CD4-positive, alpha-beta T cell treated with Interleukin-2 at 100 ng/mL for 4 hours (primary cell): ENCODE results near the gene GLP2R.

Experiments used
- DNase-seq: peaks from one replicate; pipeline ENCODE4 v3.0.0-alpha.2; 2020; ENCODE audit warnings: low spot score

GLP2R gene

DNA sequence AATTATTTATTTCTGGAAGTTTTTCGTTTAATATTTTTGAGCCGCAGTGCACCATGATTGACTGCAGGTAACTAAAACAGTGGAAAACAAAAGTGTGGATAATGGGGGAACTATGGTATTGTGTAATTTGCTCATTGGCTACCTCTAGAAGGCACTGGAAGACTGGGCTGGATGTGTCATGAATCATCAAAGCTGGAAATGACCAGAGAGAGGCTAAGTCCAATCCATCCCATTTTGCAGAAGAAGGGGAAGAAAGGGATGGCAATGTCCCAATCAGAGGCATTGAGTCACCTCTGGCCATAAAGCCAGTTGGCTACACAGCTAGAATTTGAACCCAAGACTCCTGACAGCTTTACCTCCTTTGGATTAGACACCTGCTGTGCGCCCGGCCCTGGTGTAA, 29.3 kb downstream of the GLP2R start:
- no peak for DNase-seq

DNA sequence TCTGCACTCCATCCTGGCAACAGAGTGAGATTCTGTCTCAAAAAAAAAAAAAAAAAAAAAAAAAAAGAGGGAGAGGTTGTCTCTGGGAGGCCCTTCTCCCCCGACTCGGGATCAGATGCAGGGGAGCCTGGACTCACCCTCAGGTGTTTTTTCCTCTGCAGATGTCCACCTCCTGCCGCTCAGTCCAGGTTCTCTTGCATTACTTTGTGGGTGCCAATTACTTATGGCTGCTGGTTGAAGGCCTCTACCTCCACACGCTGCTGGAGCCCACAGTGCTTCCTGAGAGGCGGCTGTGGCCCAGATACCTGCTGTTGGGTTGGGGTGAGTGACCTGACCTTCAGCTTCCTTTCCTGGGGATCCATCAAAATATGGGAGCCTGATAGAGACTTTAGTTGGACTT, 34.1 kb downstream of the GLP2R start:
- no peak for DNase-seq

- no peak for DNase-seq
Observed at GRCh38 chr17:9860851-9861250, 35.1 kb downstream of the GLP2R start.

DNA sequence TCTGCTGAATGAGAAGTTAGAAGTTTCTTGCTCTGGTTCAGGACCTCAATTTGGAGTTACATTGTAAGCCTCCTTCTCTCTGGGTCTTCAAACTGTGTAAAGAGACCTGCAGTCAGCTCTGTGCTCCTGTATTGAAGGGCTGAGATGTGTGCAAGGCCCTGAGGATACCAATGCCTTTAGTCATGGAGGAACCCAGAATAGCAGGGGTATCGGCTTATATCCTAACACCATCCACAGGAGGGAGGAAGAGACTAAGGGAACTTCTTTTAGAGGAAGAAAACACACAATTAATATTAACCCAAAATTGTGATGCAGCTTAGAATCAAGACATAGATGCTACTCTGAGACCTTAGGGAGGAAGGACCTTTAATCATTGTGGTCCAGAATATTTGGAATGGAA, 36.5 kb downstream of the GLP2R start:
- DNase-seq, result no peak

DNA sequence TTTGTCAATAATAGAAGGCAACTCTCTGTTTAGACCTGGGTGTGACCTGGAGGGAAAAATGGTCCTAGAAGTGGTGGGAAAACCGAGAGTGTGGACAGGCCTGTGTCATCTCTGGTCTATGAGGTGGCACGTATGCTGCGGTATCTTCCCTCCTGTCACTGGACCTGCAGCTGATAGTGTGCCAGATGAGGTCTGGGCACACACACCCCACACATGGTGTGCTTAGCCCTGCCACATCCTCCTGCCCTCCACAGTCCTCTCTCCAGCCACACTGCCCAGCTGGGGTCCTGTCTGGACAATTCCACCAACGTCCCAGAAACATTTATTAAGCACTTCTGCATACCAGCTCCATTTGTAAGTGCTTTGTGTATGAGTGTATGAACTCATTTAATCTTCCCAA, 37.2 kb downstream of the GLP2R start:
- DNase-seq, result no peak

GRCh38 chr17:9865586-9865985, 39.9 kb downstream of the GLP2R start:
- no peak for DNase-seq

DNA sequence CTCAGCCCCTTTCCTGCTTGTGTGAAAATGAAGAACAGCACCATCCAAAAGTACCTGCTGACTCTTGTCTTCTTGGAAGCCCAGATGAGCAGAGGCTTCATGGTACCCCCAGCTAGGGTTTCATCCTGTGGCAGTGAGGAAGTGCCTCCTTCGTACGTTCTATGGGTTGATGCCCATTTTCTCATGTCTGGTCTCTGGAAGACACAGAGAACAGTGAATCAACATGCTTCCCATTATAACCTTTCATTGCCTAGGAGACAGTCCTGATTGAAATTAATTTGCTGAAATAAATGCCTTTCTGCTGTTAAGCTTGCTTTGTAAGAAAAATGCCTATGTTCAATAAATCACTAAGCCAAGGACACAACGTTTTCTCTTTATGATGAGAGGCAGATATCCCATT, 42.8 kb downstream of the GLP2R start:
- DNase-seq, result no peak

DNA sequence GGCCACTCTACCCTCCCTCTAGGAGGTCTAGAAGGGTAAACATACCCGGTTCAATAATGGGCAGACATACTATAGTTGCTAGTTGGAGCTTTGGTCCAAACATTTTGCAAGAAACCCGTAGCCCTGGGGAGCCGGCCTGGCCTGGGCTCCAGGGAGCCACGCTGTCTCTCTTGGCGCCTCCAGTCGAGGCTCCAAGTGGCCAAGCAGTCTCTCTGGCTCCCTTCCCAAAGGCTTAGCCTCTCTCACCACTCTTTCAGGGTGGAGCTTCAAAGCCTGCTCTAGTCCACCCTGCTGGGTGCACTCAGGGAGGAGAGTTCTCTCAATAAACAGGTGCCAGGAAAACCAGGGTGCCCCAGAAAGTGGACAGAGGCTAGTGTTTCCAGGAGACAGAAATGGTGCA, 47.1 kb downstream of the GLP2R start:
- DNase-seq, result no peak

GRCh38 chr17:9874722-9875121, 49.0 kb downstream of the GLP2R start:
- no peak for DNase-seq

DNA sequence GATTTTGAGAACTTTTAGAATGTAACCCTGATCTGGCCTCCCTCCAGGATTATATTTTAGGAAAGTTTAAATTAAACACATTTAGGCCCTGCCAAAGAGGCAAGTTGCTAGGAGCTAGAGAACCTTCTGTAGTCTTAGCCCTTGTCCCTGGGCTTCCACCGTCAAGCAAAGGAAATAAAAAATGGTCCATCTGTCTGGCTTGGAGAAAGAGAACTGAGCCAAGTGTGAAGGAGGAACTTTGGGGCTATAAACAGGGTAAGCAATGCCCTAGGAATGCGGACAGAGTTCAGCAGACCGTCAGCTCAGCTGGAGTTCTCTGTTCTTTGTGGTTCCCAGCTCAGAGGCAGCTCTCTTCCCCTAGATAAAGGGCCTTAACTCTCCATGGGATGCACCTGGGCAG, 49.7 kb downstream of the GLP2R start:
- DNase-seq, result no peak

DNA sequence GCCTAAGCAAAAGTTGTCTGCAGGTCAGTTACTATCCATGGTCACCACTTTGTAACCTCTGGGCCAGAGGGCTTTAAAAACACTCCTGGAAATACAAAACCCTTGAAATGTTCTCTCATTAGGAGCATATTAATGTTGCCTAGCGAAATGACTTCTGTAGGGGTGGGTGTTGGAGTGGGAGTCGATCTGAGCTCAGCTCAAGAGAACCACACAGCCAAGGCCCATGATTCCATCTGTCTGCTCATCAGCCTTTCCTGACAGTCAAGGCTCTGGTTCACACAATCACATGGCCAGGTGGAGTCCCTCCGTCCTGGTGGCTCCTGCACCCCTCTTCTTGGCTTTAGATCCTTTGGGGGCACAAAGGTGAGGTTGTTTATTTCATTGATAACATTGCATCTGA, 52.6 kb downstream of the GLP2R start:
- no peak for DNase-seq

GRCh38 chr17:9878786-9879525, 53.2 kb downstream of the GLP2R start:
- no peak for DNase-seq

DNA sequence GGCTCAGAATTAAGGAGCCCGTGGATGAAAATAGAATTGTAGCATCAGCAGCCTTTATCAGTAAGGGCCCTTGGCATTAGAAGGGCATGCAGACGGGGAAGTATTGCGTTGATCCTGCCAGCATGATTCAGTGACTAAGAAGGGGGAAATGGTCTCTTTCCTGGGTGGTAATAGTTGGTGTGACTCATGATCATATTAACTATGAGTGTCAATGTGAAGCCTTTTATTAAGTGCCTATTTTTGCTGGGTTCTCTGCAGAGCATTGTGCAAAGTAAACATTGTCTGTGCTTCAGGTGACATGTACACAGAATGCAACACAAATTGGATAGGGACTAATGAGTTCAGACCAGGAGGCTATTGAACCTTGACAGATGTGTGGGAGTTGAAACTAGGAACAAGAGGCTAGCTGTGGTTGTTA, 54.9 kb downstream of the GLP2R start:
- DNase-seq, result no peak

DNA sequence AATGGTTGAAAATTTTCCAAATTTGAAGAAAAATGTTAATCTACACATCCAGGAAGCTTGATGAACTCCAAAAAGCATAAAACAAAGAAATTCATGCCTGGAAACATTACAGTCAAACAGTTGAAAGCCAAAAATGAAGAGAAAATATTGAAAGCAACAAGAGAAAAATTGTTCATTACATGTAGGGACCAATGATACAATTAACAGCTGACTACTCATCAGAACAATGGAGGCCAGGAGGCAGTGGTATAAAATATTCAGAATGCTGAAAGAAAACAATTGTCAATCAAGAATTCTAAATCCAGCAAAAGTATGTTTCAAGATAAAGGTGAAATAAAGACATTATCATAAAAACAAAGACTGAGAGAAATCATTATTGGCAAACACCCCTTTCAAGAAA, 57.7 kb downstream of the GLP2R start:
- DNase-seq, result no peak

DNA sequence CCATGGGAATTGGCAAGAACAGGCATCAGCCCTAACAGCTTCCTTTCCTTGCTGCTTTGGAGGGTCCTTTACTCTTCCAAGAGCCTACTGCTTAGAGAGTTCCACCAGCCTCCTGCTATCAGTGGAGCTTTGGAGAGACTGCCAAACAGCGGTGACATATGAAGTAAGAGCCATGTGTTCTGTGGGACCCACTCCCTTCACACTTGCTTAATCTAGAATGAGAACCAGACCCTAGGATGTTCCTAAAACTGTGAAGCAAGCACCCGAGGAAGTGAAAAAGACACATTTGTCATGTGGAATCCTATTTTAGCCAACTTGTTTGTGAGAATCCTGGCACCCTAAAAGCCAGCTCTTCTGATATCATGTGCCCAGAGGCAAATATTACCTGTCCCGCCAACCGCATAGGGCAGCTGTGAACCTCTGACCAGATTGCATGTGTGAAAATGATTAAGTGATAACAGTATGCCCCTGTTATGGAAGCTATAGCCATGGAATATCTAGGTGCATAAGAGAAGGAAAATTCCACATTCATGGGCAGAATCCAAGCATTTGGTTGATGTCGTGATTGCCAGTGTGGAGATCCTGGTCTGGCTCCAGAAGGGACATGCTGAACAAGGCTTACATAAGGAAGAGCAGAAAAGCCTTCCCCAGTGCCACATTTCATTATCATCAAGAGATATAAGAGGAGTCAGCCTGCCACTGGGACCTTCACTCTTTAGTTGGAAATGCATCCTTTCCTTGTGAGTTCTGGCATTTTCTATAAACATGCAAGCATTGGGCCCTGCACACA, 60.6 kb downstream of the GLP2R start:
- no peak for DNase-seq

- DNase-seq, result no peak
Observed at GRCh38 chr17:9887508-9887907, 61.8 kb downstream of the GLP2R start.

DNA sequence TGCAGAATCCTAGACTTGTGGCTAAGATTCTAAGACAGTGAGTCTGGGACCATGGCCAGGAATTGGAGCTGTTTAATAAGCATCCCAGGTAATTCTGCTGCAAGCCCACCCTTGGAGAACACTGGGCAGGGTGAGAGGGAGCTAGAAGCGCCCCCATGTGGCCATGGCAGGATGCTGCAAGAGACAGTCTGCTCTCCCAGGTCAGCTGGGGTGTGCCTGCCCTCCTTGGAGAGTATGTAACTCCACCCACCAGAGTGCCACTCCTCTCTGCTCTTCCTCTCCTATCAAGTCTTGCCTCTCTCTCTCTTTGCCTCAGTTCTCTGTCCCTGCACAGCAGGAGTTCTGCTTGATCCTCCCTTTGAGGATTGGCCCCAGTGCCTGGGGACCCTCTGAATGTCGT, 64.4 kb downstream of the GLP2R start:
- DNase-seq, result no peak

GRCh38 chr17:9893411-9894012, 67.8 kb downstream of the GLP2R start:
- no peak for DNase-seq

GRCh38 chr17:9894231-9894630, 68.5 kb downstream of the GLP2R start:
- no peak for DNase-seq

DNA sequence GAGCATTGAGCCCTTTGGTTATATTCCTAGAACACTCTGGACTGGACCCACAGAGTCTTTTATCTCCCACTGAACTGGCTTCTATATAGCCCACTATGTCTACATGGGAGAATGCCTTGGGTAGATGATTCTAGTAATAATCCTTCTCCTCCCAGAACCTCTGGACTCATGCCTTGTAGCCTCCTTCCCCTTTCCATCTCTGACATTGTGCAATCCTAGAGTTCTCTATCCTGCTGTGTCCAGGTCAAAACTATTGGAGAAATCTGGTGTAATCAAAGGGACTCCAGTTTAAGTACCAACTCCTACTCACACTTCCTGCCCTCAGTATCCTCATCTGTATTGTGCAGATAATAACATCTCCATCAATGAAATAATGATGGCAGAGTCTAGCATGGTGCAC, 70.2 kb downstream of the GLP2R start:
- DNase-seq, result no peak

GRCh38 chr17:9897372-9897968, 71.7 kb downstream of the GLP2R start:
- no peak for DNase-seq

GRCh38 chr17:9898812-9899211, 73.1 kb downstream of the GLP2R start:
- DNase-seq, result no peak
